Ishikawa (cell line): Measurements from ENCODE around the gene EZH2.

Experiments used
- CEBPB ChIP-seq: IDR thresholded peaks from 2 replicates; pipeline ENCODE4 v1.6.1; 2012
- CREB1 ChIP-seq: IDR thresholded peaks from 2 replicates; pipeline ENCODE4 v1.6.1; 2012; ENCODE audit warnings: low read depth
- EGR1 ChIP-seq: IDR thresholded peaks from 2 replicates; pipeline ENCODE4 v1.6.1; 2012
- EP300 ChIP-seq: IDR thresholded peaks from 2 replicates; pipeline ENCODE4 v1.6.1; 2012; ENCODE audit warnings: borderline replicate concordance
- FOXM1 ChIP-seq: IDR thresholded peaks from 2 replicates; pipeline ENCODE4 v1.6.1; 2012; ENCODE audit warnings: low read depth, borderline replicate concordance
- MAX ChIP-seq: IDR thresholded peaks from 2 replicates; pipeline ENCODE4 v1.6.1; 2012
- NFIC ChIP-seq: IDR thresholded peaks from 2 replicates; pipeline ENCODE4 v1.6.1; 2012
- RAD21 ChIP-seq: IDR thresholded peaks from 2 replicates; pipeline ENCODE4 v1.6.1; 2012; ENCODE audit warnings: low read depth
- TAF1 ChIP-seq: IDR thresholded peaks from 2 replicates; pipeline ENCODE4 v1.6.1; 2012; ENCODE audit warnings: low read depth, mild to moderate bottlenecking
- TCF12 ChIP-seq: IDR thresholded peaks from 2 replicates; pipeline ENCODE4 v1.6.1; 2012; ENCODE audit warnings: low read depth
- TEAD4 ChIP-seq: IDR thresholded peaks from 2 replicates; pipeline ENCODE4 v1.6.1; 2012
- USF1 ChIP-seq: IDR thresholded peaks from 2 replicates; pipeline ENCODE4 v1.6.1; 2012
- YY1 ChIP-seq: IDR thresholded peaks from 2 replicates; pipeline ENCODE4 v1.6.1; 2012; ENCODE audit warnings: low read depth
- ZBTB7A ChIP-seq: IDR thresholded peaks from 2 replicates; pipeline ENCODE4 v1.6.1; 2012; ENCODE audit warnings: low read depth
- TF ChIP-seq, protein P1 (sequence below): IDR thresholded peaks from 2 replicates; pipeline ENCODE4 v1.6.1; 2012; ENCODE audit warnings: low read depth, mild to moderate bottlenecking

Gene EZH2

GRCh38 chr7:148912758-148913541 lies 28.9 kb upstream of the EZH2 start:
- TF ChIP-seq RAD21 (no peak), USF1 (no peak), EGR1 (no peak), CREB1 (no peak), TAF1 (no peak), EP300 (no peak), FOXM1 (no peak), NFIC (no peak), YY1 (no peak), MAX (no peak), TEAD4 (no peak), CEBPB (no peak), ZBTB7A (no peak), TCF12 (no peak)
- TF ChIP-seq, protein P1, sequence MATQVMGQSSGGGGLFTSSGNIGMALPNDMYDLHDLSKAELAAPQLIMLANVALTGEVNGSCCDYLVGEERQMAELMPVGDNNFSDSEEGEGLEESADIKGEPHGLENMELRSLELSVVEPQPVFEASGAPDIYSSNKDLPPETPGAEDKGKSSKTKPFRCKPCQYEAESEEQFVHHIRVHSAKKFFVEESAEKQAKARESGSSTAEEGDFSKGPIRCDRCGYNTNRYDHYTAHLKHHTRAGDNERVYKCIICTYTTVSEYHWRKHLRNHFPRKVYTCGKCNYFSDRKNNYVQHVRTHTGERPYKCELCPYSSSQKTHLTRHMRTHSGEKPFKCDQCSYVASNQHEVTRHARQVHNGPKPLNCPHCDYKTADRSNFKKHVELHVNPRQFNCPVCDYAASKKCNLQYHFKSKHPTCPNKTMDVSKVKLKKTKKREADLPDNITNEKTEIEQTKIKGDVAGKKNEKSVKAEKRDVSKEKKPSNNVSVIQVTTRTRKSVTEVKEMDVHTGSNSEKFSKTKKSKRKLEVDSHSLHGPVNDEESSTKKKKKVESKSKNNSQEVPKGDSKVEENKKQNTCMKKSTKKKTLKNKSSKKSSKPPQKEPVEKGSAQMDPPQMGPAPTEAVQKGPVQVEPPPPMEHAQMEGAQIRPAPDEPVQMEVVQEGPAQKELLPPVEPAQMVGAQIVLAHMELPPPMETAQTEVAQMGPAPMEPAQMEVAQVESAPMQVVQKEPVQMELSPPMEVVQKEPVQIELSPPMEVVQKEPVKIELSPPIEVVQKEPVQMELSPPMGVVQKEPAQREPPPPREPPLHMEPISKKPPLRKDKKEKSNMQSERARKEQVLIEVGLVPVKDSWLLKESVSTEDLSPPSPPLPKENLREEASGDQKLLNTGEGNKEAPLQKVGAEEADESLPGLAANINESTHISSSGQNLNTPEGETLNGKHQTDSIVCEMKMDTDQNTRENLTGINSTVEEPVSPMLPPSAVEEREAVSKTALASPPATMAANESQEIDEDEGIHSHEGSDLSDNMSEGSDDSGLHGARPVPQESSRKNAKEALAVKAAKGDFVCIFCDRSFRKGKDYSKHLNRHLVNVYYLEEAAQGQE = no peak

DNA sequence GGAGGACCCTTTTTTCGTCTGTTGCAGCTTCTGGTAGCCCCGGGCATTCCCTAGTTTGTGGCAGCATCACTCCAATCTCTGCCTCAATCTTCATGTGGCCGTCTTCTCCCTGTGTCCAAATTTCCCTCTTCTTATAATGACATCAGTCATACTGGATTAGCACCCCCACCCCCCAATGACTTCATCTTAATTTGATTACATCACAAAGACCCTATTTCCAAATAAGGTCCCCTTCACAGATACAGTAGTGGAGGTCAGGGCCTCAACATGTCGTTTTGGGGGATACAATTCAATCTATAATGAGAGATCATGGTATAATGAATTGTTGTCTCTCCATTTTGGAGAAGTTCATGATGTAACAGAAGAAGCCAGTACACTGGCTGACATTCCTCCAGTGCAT lies 28.1 kb upstream of the EZH2 start:
- TF ChIP-seq YY1 (no peak), FOXM1 (no peak), USF1 (no peak), RAD21 (no peak), ZBTB7A (no peak), TCF12 (no peak), MAX (no peak), EP300 (no peak), TEAD4 (no peak), CREB1 (no peak), EGR1 (no peak), CEBPB (no peak), TAF1 (no peak), NFIC (no peak)
- TF ChIP-seq, protein P1 = no peak

DNA sequence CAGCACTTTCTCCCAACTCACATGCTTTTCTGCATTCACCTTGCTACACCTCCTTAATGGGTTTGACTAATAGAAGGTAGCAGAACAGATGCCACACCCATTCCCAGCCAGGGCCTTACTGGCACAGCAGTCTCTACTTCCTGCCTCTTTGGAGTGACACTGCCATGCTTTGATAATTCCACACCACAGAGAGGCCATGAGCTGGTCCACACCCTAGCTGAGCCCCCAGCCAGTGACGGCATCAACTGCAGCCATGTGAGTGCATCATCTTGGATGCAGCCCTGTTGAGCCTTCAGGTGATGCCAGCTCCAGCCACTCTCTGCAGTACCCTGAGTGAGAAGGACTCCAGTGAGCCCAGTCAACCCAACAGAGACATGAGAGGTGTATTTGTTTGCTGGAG lies 27.5 kb upstream of the EZH2 start:
- TF ChIP-seq ZBTB7A = no peak
- TF ChIP-seq TAF1 = no peak
- TF ChIP-seq CEBPB = no peak
- no peak for TF ChIP-seq RAD21
- no peak for TF ChIP-seq EP300
- no peak for TF ChIP-seq NFIC
- no peak for TF ChIP-seq FOXM1
- no peak for TF ChIP-seq USF1
- TF ChIP-seq MAX = no peak
- TF ChIP-seq YY1 = no peak
- no peak for TF ChIP-seq TCF12
- TF ChIP-seq EGR1 = no peak
- TF ChIP-seq CREB1 = no peak
- no peak for TF ChIP-seq TEAD4
- TF ChIP-seq, protein P1 = no peak

GRCh38 chr7:148909568-148909967 lies 25.5 kb upstream of the EZH2 start:
- TF ChIP-seq EGR1 = no peak
- TF ChIP-seq YY1 = no peak
- no peak for TF ChIP-seq ZBTB7A
- TF ChIP-seq NFIC = no peak
- TF ChIP-seq MAX = no peak
- TF ChIP-seq TEAD4 = no peak
- TF ChIP-seq, protein P1 = no peak
- TF ChIP-seq EP300 = no peak
- no peak for TF ChIP-seq FOXM1
- TF ChIP-seq CREB1 = no peak
